HG03095 (cell line): ENCODE measurements around the gene MBOAT7.
"Not testable (repeated sequence)": the region's sequence is repeated elsewhere in the genome, so short reads cannot be mapped to it uniquely, and the experiment has no call there.

Experiments
- ATAC-seq: cut with Tn5 transposase; IDR thresholded peaks from one replicate; pipeline ENCODE4 v1.9.1; 2021; ENCODE audit warnings: moderate library complexity; ENCODE audit not compliant: unreplicated experiment

The MBOAT7 gene

DNA sequence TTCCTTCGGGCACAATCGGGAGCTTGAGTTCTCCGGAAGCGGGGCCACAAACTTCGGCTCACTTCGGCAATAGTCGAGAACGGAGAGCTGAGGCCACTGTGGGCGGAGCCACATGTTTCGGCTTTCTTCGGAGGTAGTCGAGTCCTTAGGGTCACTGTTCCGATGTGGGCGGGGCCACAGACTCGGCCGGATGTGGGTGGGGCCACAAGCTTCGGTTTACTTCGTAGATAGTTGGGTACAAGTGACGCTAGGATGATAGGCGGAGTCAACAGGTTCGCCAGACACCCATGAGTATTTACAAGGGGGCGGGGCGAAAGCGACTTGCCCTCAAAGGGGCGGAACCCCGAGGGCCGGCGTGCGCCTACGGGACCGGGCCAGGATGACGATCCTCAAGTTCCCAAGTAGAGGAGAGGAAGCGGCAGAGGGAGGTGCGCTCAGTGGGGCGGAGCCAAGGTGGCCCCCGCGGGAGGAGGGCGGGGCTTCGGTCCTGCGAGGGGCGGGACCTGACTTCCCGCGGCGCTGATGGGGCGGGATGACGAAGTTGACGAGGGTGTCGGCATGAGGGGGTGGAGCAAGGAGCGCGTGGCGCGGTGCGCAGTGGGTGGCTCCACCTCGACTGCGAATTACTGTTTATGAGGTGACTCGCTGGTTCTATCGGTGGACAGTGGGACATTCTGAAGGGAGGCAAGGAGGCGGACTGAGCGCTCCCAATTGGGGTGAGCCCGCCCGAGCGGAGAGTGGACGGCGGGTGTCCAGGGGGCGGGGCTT is 539 bp upstream of the MBOAT7 start:
- peak; percentile 40 for ATAC-seq

DNA sequence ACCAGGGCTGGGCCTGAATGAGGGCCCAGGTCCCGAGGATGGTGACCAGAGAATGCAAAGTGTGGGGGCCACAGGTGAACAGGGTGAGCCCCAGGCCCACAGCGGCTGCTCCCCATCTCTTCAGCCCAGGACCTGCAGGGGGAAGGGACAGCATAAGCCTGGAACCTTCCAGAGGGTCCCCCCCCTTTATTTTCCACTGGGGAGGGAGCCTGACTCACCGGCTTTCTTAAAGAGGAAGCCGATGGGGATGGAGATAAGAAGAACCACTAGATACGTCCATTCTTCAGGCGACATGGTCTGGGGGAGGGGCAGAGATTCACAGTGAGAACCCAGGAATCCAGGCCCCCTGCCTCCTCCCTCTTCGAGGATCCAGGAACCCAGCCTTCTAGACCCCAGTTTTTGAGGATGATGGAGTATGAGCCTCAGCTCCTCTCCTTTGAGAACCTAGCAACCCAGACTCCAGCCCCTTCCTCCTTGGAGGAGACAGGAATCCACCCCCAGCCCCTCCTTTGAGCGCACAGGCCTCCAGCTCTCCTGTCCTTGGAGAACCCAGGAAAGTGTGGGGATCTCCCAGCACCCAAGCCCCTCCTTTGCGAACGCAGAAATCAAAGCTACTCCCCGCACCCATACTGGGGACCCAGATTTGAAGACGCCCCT is 1.0 kb downstream of the MBOAT7 start:
- no peak for ATAC-seq

DNA sequence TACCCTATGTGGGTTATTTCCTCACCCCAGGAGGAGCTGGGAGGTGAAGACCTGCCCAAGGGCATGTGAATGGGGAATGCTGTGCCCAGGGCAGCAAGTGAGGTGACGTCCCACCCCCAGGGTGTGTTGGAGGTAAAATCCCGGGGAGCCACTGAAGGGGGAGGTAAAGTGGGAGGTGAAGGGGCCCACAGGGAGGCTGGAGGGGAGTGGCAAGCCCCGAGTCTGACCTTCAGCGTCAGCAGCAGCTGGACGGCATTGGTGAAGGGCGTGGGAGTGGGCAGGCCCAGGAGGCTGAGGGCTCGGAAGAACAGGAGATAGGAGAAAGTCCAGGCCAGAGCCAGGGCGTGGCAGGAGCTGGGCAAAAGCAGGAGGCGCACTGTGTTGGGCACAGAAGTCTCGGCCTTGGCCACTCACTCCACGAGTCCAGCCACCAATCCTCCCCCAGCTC is 2.4 kb downstream of the MBOAT7 start:
- no peak for ATAC-seq

- ATAC-seq: no peak
Measured at GRCh38 chr19:54186351-54186750, 3.0 kb downstream of the MBOAT7 start.

DNA sequence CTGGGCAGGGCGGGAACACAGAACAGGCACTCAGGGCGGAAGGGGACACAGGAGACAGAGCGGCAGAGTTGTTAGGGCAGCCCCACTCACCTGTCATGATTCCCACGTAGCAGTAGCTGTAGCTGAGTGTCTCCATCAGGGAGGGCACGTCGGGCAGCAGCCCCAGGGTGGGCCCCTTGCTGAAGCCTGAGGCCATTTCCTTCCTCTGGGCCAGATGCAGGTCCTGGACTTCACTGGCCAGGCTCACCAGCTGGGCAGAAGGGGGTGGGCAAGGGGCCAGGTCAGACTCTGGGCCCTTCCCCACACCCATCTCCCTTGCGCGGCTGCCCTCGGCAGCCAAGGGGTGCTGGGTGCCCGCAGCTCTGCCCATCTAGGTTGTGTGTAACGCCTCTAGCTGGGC is 5.9 kb downstream of the MBOAT7 start:
- ATAC-seq: no peak

GRCh38 chr19:54181894-54182293 is 7.5 kb downstream of the MBOAT7 start:
- ATAC-seq: not testable (repeated sequence)

DNA sequence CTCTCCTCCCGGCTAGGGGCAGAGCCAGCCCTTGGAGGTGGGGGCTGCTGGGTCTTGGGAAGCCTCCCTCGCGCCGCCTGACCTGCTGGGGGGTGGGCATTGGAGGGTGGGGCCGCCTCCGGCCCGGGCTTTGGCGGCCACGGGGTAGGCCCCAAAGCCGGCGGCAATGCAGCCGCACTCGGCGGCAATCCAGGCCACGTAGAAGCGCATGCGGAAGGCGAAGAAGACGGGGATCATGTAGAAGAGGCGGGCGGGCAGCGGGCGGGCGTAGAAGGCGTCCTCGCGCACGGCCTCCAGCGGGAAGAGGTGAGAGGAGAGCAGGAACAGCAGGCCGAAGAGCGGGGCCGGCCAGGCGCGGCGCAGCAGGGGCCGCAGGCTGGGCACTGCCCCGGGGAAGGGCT is 8.7 kb downstream of the MBOAT7 start:
- no peak for ATAC-seq

DNA sequence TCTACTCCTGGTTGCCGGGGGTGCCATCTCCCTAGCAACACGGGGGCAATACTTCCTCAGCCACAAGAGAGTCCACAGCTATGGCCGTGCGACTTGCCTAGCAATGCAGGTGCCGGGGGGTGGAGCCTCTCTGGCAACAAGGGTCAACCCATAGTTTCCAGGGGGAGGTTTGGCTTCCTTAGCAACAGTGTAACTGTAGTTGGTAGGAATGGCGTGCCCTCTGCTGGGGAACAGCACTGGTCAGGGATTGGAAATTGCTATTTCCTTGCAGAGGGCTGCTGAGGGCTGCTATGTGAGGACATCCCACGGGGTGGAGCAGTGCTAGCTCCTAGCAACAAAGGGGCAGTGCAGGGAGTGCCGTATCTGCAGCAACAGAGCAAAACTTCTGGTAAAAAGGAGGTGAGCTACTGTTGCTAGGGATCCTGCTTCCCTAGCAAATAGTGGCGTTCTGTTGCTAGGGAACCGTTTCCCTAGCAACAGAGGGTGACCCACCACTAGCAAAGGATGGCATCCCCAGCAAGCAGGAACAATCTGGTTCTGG is 9.4 kb downstream of the MBOAT7 start:
- no peak for ATAC-seq

- no peak for ATAC-seq
Measured at GRCh38 chr19:54179262-54179852, 10.0 kb downstream of the MBOAT7 start.

DNA sequence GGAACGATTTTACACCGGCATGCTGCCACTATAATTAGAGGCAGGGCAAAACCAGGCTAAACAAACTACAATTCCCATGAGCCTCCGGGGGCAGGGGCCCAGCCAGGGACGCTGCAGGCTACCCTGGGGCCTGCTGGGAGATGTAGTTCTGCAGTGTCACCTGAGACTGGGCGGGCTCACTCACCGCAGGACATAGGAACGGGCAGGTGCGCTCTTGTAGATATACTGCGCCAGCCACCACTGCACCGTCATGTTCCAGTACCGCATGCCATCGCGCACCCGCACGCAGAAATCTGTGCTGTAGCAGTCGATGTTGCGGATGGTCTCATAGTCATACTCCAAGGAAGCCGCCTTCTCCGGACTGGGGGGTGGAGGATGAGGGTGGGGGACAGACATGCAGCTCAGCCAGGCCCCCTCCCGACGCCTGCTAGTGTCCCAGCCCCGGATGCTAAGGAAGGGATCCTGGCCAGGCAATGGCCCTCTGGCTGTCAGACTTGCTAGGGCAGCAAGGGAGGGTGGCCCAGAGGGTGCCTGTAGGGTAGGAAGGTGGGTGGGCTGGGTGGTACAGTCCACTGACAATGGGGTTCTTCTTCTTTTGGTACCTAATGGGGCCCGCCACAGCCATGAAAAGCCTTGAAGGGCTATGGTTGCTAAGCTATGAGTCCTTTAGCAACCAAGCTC is 10.7 kb downstream of the MBOAT7 start:
- no peak for ATAC-seq

DNA sequence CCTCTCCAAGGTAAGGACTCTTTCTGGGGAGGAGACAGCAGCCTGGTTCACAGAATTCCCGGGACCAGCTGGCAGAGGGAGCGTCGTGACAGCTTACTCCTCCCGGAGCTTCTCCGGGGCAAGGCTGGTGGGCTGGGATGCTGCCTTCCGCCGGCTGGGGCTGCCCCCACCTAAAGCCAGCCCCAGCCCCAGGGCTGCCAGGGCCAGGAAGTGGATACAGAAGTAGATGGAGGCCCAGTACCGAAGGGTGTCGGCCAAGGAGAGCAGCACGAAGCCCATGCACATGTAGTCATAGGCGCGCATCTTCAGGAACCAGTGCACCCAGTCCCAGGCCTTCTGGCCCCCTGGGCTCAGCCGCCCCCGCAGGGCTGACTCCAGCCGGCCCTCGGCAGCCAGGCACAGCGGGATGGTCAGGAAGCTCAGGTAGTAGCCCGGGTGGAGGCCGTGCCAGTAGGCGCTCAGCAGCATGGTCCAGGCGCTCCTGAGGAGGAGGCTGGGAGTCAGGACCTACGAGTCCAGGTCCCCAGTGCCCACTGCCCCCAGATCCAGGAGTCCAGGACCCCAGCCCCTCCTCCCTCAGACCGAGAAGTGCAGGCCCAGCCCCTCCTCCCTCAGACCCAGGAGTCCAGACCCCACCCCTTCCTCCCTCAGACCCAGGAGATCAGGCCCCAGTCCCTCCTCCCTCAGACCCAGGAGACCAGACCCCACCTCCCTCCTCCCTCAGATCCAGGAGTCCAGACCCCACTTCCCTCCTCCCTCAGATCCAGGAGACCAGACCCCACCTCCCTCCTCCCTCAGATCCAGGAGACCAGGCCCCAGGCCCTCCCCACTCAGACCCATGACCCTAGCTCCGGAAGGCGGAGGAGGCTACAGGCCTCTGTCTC is 15.2 kb downstream of the MBOAT7 start:
- no peak for ATAC-seq

DNA sequence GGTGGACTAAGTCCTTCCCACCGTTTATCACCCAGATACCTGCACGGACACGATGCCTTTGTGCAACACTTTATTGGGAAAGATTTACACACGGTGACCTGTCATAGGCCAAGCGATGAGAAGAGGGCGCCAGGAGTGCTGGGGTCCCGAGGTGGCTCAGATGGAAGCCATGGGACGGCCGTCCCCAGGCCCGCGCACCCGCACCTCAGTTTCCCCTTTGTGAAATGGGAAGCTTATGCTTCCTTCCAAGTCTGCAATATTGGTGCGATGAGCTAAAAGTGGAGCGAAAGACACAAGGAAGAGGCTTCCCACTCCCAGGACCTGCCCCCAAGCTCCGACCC is 16.1 kb downstream of the MBOAT7 start:
- ATAC-seq: no peak

GRCh38 chr19:54172471-54173358 is 16.7 kb downstream of the MBOAT7 start, which contains the start of gene TMC4:
TMC4 (minus strand) TSS chr19:54173160; CDS start chr19:54173117, 43 bp downstream.
- ATAC-seq: no peak

- not testable (repeated sequence) for ATAC-seq
Measured at GRCh38 chr19:54171736-54172431, 17.5 kb downstream of the MBOAT7 start.

DNA sequence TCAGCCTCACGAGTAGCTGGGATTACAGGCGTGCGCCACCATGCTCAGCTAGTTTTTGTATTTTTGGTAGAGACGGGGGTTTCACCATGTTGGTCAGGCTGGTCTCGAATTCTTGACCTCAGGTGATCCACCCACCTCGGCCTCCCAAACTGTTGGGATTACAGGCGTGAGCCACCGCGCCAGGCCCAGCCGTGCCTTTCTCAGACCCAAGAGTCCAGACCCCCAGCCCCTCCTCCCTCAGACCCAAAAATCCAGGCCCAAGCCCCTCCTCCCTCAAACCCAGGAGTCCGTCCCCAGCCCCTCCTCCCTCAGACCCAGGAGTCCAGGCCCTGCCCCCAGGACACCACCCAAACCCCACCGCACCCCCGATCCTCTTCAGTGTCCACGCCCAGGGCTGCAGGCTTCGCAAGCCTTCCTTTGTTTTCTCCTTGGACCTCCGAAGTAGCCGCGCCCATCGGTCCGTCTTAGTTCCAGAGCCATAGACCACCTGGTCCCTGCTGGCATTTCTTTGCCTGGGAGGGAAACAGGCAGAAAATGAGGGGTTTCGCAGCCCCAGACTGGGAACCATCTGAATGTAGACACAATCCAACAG is 20.1 kb downstream of the MBOAT7 start:
- ATAC-seq: no peak

DNA sequence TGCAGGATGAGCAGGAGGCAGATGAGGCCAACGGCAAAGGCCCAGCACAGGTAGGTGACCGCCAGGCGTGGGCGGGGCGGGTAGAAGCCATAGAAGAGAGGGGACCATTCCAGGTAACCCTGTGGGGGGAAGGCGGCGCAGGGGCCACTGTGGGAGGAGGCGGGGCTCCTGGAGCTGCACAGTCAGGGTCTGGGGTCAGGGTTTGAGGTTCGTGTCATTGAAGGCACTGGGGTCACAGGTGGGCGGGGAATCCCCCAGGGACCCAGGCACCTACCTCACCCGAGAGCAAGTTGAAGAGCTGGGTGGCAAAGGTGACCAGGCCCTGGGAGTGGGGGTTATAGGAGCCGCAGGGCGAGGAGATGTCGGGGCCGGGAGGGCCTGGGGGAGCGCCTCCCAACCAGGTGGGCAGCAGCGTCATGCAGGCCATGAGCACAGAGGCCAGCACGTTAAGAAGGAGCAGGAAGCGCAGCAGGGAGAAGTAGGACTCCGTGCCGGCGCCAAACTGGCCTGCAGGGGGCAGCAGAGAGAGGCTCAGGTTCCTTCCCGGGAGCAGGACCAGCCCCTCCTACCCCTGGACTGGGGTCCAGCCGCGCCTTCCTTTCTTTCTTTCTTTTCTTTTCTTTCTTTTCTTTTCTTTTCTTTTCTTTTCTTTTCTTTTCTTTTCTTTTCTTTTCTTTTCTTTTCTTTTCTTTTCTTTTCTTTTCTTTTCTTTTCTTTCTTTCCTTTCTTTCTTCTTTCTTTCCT is 21.0 kb downstream of the MBOAT7 start:
- no peak for ATAC-seq

DNA sequence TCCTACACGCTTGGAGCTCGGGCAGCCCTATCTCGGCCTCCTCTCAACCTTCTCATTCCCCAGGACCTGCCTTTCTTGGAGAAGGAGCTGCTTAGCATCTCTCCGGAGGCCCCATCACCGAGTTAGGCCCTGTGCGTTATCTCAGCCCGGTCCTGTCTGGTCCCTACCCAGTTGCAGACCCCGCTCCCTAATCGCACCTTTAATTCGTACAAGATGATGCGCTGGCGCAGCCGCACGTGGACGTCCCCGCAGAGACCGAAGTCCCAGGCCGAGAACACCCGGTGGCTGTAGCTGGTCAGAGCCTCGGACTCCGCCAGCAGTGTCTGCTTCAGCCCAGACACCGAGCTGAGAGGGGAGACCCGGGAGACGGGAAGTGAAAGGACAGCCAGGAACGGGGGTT is 24.2 kb downstream of the MBOAT7 start:
- ATAC-seq: no peak
